ENCODE measurements around the gene CSF3R. TPM values are rescaled to one million over a fixed set of nuclear protein-coding genes. Genes with fewer than 3 reads are reported as not detected.
A peak's percentile ranks its signal among the peaks of the same experiment; 100 is the strongest.

The CSF3R gene
- total and polyA plus RNA-seq, 9 of the 15 experiments (the other 6 are each of a cell fraction or from before 2014, with no cell fraction given), result 0.21 to 0.86 (median 0.40) TPM; not detected in 1

DNA sequence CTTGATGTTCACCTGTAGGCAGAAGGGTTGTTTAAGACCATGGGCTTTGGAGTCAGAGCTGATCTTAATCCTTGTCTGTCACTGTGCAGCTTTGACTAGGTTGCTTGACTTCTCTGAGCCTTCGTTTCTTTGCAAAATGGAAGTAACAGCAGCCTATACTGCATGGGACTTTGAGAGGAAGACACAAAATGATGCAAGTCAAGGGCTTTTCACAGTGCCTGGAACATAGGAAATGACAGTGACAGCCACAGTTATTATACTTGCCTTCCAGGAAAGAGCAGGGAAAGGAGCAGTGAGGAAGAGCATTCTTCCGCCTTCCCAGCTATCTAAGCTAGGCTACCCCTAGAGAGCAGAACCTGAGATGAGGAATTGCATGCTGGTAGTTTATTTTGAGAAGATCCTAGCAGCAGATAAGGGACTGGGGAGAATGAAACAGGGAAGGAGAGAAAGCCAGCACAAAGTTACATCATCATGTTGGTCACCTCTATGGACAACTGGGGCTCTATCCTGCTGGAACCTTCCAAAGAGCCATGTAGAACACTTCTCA lies 3.1 kb downstream of the CSF3R start (continued):
- TF ChIP-seq ETS2 (tag; IDR thresholded peaks at IDR 0.05; ENCODE audit: borderline replicate concordance, poor library complexity, severe bottlenecking) (no peak), RBM14 (IDR thresholded peaks at IDR 0.05; ENCODE audit: borderline replicate concordance, insufficient read depth, low read depth, low read length) (no peak), ZNF589 (CRISPR knock-in tag; IDR thresholded peaks at IDR 0.05; ENCODE audit: low read depth) (0 out of 2 replicates have a peak, but pooled peaks have one; percentile 34), CBX3 (IDR thresholded peaks at IDR 0.05; ENCODE audit: borderline replicate concordance in 1 of 2, low read length in 2 of 2) (peak in 1 of 2 experiments; percentile 21; a peak in 1 of 3 replicates), BACH1 (tag; IDR thresholded peaks at IDR 0.05) (0 out of 2 replicates have a peak, but pooled peaks have one; percentile 49), SMAD3 (CRISPR knock-in tag; conservative IDR thresholded peaks at IDR 0.05) (no peak), ZNF41 (CRISPR knock-in tag; conservative IDR thresholded peaks at IDR 0.05) (0 out of 2 replicates have a peak, but pooled peaks have one; percentile 34), ETV6 (IDR thresholded peaks at IDR 0.05; ENCODE audit: borderline replicate concordance in 1 of 2, low read depth in 2 of 2, low read length in 1 of 2) (0 out of 4 replicates have a peak, but pooled peaks have one; percentile 24 to 31), ETV6 (CRISPR knock-in tag; IDR thresholded peaks at IDR 0.05; ENCODE audit: borderline replicate concordance) (no peak), GATA2 (CRISPR knock-in tag; IDR thresholded peaks at IDR 0.05) (peak; percentile 37), FOXJ2 (tag; IDR thresholded peaks at IDR 0.05) (peak; percentile 54; the same call in 1 of the 2 replicates), MCM7 (IDR thresholded peaks at IDR 0.05) (no peak), ZNF134 (CRISPR knock-in tag; conservative IDR thresholded peaks at IDR 0.05) (no peak), CBX2 (IDR thresholded peaks at IDR 0.05; ENCODE audit: insufficient read depth, low read length, poor library complexity, severe bottlenecking) (no peak), ESRRA (IDR thresholded peaks at IDR 0.05; ENCODE audit: borderline replicate concordance, low read depth) (peak; percentile 50; the same call in 1 of the 2 replicates), TARDBP (IDR thresholded peaks at IDR 0.05) (0 out of 2 replicates have a peak, but pooled peaks have one; percentile 12), ZNF766 (CRISPR knock-in tag; conservative IDR thresholded peaks at IDR 0.05) (0 out of 2 replicates have a peak, but pooled peaks have one; percentile 25), NFIX (CRISPR knock-in tag; IDR thresholded peaks at IDR 0.05; ENCODE audit: low read depth) (no peak), CEBPB (tag; IDR thresholded peaks at IDR 0.05) (peak; percentile 63)
- TF ChIP-seq, protein P1, sequence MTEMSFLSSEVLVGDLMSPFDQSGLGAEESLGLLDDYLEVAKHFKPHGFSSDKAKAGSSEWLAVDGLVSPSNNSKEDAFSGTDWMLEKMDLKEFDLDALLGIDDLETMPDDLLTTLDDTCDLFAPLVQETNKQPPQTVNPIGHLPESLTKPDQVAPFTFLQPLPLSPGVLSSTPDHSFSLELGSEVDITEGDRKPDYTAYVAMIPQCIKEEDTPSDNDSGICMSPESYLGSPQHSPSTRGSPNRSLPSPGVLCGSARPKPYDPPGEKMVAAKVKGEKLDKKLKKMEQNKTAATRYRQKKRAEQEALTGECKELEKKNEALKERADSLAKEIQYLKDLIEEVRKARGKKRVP (CRISPR knock-in tag; IDR thresholded peaks at IDR 0.05), result 0 out of 2 replicates have a peak, but pooled peaks have one; percentile 28
- TF ChIP-seq, protein P2, sequence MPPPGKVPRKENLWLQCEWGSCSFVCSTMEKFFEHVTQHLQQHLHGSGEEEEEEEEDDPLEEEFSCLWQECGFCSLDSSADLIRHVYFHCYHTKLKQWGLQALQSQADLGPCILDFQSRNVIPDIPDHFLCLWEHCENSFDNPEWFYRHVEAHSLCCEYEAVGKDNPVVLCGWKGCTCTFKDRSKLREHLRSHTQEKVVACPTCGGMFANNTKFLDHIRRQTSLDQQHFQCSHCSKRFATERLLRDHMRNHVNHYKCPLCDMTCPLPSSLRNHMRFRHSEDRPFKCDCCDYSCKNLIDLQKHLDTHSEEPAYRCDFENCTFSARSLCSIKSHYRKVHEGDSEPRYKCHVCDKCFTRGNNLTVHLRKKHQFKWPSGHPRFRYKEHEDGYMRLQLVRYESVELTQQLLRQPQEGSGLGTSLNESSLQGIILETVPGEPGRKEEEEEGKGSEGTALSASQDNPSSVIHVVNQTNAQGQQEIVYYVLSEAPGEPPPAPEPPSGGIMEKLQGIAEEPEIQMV (tag; conservative IDR thresholded peaks at IDR 0.05; ENCODE audit: low read depth), result no peak
- TF ChIP-seq, protein P3, sequence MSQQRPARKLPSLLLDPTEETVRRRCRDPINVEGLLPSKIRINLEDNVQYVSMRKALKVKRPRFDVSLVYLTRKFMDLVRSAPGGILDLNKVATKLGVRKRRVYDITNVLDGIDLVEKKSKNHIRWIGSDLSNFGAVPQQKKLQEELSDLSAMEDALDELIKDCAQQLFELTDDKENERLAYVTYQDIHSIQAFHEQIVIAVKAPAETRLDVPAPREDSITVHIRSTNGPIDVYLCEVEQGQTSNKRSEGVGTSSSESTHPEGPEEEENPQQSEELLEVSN (IDR thresholded peaks at IDR 0.05; ENCODE audit: borderline replicate concordance in 1 of 2, extremely low read depth in 1 of 2, insufficient read depth in 1 of 2, insufficient read length in 1 of 2, low read depth in 1 of 2, low read length in 1 of 2, poor library complexity in 1 of 2, severe bottlenecking in 1 of 2), result no peak
- TF ChIP-seq, protein P4, sequence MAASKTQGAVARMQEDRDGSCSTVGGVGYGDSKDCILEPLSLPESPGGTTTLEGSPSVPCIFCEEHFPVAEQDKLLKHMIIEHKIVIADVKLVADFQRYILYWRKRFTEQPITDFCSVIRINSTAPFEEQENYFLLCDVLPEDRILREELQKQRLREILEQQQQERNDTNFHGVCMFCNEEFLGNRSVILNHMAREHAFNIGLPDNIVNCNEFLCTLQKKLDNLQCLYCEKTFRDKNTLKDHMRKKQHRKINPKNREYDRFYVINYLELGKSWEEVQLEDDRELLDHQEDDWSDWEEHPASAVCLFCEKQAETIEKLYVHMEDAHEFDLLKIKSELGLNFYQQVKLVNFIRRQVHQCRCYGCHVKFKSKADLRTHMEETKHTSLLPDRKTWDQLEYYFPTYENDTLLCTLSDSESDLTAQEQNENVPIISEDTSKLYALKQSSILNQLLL (CRISPR knock-in tag; IDR thresholded peaks at IDR 0.05; ENCODE audit: borderline replicate concordance), result no peak

Data from K562 (cell line).